NCI-H748 (cell line): ENCODE results near the gene OPALIN.
A peak's percentile ranks its signal among the peaks of the same experiment; 100 is the strongest.
"Not testable (repeated sequence)": the region's sequence is repeated elsewhere in the genome, so short reads cannot be mapped to it uniquely, and the experiment has no call there.

Source experiments
- DNase-seq: peaks from one replicate; lab custom pipeline; 2025; ENCODE audit not compliant: unreplicated experiment; lab: John Stamatoyannopoulos, UW

Gene OPALIN

GRCh38 chr10:96339956-96340904 is 18.6 kb downstream of the OPALIN start:
- peak; percentile 45 for DNase-seq

GRCh38 chr10:96339383-96339782 is 19.4 kb downstream of the OPALIN start:
- no peak for DNase-seq

- no peak for DNase-seq
Measured at GRCh38 chr10:96338279-96338925, 20.4 kb downstream of the OPALIN start.

- DNase-seq, result no peak
Measured at GRCh38 chr10:96337106-96337505, 21.7 kb downstream of the OPALIN start.

DNA sequence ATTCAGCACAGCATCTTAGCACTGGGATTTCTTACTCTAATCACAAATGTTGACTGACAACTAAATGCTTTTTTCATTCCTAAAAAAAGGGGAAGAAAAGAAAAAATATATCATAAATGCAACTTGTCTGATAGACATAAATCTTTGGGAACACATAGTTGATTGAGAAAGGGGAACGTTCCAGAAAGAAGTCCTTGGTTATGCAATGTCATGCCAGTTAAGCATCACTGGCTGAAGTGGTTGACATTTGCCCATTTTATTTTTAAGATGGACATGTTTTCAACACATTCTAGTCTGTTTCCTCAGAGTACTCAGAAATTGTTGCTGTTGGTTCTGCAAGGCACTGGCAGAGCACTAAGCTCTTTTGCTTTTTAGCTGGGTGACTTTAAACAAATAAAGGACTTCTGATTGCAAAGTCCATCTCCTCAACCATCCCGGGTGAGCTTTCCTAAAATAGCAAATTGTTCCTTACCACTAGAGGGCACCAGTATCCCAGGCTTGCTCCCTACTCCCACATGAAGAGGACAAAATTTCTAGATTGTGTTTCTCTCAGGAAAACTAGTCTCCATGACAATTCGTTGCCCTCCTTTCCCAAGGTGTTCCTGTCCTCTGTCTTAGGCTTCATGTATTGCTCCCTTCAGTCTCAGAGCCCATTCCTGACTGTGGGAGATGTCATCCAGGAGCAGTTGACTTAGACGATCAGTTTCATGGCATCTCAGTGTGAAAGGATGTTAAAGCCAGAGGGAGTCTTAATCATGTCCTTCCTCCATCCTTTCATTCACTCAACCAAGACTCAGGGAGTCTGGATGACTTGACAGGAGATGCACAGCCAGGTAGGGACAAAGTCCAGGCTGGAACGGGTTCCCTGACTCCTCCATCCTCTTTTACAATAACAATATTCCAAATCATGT is 23.9 kb downstream of the OPALIN start:
- DNase-seq, result peak; percentile 34

GRCh38 chr10:96333101-96333500 is 25.7 kb downstream of the OPALIN start:
- no peak for DNase-seq

DNA sequence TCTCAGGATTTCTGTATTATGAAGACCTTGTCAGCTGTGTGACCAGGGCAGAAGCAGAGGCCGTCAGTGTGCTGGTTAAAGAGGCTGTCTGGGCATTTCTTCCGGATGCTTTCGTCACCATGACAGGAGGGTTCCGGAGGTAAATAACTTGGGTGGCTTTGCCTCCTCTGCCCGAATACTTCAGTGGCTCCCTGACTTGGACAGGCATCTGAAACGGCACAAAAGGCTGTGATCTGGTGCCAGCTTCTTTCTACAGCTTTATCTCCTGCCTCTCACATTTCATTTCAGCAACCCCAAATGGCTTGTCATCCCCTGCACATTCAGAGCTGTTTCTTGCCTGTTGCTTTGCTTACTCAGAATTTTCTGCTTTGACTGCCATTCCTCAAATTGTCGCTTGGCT is 31.3 kb downstream of the OPALIN start:
- no peak for DNase-seq

- no peak for DNase-seq
Measured at GRCh38 chr10:96325719-96326373, 33.0 kb downstream of the OPALIN start.

DNA sequence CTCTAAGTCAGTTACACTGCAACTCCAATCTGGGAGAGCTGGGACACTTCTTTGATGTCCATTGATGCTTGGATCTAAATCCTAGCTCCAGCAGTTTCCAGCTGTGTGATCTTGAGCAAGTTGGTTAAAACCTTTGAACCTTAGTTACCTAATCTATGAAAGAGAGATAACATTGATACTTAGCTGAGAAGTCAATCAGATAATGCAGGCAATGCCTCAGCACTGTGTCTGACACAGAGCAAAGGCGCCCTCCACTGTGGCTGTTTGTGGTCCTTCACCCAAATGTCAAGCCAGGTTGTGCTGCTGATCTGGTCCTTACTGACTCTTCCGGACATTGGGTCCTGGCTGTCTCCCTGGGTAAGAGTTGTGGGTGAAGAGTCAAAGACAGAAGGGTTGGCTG is 34.4 kb downstream of the OPALIN start:
- DNase-seq, result no peak

DNA sequence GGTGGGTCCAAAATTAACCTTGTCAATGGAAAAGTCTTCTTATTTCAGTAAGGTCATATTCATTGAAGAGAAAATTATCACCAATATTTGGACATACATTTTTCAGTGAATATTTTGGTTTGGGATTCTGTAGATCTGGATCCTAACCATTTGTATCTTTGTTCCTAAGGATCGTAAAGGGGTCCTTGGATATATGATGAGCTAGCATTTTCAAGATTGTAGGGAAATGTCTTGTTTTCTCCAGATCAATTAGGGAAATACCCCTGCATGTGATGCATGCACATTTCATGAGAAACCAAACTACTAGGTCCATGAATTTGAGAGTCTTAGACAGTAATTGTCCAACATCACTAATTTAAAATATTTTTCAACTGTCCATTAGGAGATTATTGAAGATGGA is 36.5 kb downstream of the OPALIN start:
- DNase-seq, result no peak

GRCh38 chr10:96321822-96322221 is 37.0 kb downstream of the OPALIN start:
- DNase-seq, result no peak

GRCh38 chr10:96319754-96320474 is 38.9 kb downstream of the OPALIN start:
- peak; percentile 38 for DNase-seq

DNA sequence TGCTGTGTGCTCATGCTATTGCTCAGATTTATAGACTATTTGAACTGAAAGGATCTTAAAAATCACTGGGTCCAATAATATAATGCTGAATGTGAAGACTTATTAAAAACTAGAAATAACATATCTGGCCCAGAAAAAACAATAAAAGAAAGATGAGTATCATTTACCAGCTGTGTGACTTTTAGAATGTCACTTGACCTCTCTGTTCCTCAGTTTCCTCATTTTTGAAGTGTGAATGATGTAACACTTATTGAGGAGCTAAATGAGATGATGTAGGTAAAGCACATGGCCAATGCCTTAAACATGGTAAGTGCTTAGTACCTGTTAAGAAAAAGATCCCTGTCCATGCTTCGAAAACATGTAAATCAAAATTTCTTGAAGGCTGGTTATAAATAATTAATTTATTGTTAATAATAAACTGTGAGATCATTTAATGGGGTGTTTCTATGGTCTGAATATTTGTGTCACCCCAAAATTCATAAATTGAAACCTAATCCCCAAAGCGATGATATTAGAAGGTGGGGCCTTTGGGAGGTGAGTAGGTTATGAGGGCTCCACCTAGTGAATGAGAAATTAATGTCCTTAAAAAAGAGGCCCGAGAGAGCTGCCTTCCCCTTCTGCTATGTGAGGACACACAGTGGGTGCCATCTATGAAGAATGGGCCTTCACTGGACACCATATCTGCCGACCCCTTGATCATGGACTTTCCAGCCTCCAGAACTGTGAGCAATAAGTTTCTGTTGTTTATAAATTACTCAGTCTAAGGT is 41.6 kb downstream of the OPALIN start:
- no peak for DNase-seq

GRCh38 chr10:96313344-96313743 is 45.5 kb downstream of the OPALIN start:
- no peak for DNase-seq

DNA sequence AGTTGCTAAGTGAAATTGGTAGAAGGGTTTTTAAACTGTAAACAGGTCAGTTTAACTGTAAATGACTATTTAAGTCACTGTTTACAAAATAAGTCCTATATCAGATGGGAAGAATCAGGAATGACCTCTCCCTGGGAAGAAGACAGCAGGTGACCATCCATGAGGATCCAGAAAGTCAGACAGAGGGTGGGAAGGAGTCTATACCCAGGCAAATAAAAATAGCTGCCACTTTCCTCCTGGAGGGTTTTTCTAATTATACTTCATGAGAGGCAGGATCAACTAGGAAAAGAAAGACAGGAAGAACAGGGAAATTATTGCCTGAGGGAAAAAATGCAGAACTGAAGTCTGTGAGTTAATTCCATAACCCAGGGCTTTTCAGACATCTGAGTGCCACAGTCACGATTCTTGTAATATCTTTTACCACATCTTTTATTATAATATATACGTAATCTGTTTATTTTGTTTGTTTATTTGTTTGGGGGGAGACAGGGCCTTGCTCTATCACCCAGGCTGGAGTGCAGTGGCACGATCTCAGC is 47.6 kb downstream of the OPALIN start:
- no peak for DNase-seq

- DNase-seq, result no peak
Measured at GRCh38 chr10:96310321-96310669, 48.5 kb downstream of the OPALIN start.

- DNase-seq, result no peak
Measured at GRCh38 chr10:96309628-96310320, 49.0 kb downstream of the OPALIN start.

GRCh38 chr10:96308854-96309253 is 49.9 kb downstream of the OPALIN start:
- DNase-seq, result not testable (repeated sequence)

GRCh38 chr10:96306516-96306915 is 52.3 kb downstream of the OPALIN start:
- no peak for DNase-seq
